GM18907 (cell line): ENCODE data around the gene YBX1.

Experiments used
- ATAC-seq: cut with Tn5 transposase; IDR thresholded peaks from one replicate; pipeline ENCODE4 v1.9.1; 2021; ENCODE audit warnings: mild to moderate bottlenecking, moderate library complexity; ENCODE audit not compliant: unreplicated experiment

The YBX1 gene

GRCh38 chr1:42734201-42735035, 52.2 kb downstream of the YBX1 start:
- no peak for ATAC-seq

- ATAC-seq, result no peak
Measured at GRCh38 chr1:42735056-42735455, 52.8 kb downstream of the YBX1 start.

GRCh38 chr1:42735477-42736105, 53.4 kb downstream of the YBX1 start:
- no peak for ATAC-seq

- no peak for ATAC-seq
Measured at GRCh38 chr1:42736152-42736551, 53.9 kb downstream of the YBX1 start.

- no peak for ATAC-seq
Measured at GRCh38 chr1:42736571-42737200, 54.5 kb downstream of the YBX1 start.

GRCh38 chr1:42737257-42737656, 55.0 kb downstream of the YBX1 start:
- ATAC-seq, result no peak

- ATAC-seq, result no peak
Measured at GRCh38 chr1:42737986-42738677, 55.9 kb downstream of the YBX1 start.

- no peak for ATAC-seq
Measured at GRCh38 chr1:42738678-42739226, 56.5 kb downstream of the YBX1 start.

GRCh38 chr1:42739753-42740700, 57.8 kb downstream of the YBX1 start, which contains the start of gene CLDN19:
CLDN19 (minus strand) TSS chr1:42740236; CDS start chr1:42740063, 173 bp downstream.
- no peak for ATAC-seq

GRCh38 chr1:42740851-42741580, 58.8 kb downstream of the YBX1 start:
- no peak for ATAC-seq

- ATAC-seq, result no peak
Measured at GRCh38 chr1:42741706-42742105, 59.5 kb downstream of the YBX1 start.

- ATAC-seq, result no peak
Measured at GRCh38 chr1:42742141-42742540, 59.9 kb downstream of the YBX1 start.

- no peak for ATAC-seq
Measured at GRCh38 chr1:42742617-42743316, 60.5 kb downstream of the YBX1 start.

GRCh38 chr1:42743317-42744147, 61.3 kb downstream of the YBX1 start:
- no peak for ATAC-seq

GRCh38 chr1:42744148-42744413, 61.9 kb downstream of the YBX1 start:
- ATAC-seq, result no peak

GRCh38 chr1:42745851-42746250, 63.6 kb downstream of the YBX1 start:
- no peak for ATAC-seq

GRCh38 chr1:42746436-42747105, 64.4 kb downstream of the YBX1 start:
- no peak for ATAC-seq
